ENCODE measurements around the gene PAK1.

- TF ChIP-seq CTCF (optimal IDR thresholded peaks at IDR 0.05 in 1 of 3, IDR thresholded peaks at IDR 0.05 in 1 of 3, conservative IDR thresholded peaks at IDR 0.05 in 1 of 3; ENCODE audit: extremely low read depth in 1 of 3, insufficient read depth in 2 of 3, low read length in 3 of 3) = no peak
- no peak for TF ChIP-seq EZH2 (IDR thresholded peaks at IDR 0.05; ENCODE audit: low read length)
These were observed 45.3 kb downstream of the PAK1 start for GRCh38 chr11:77428598-77428997.
